Left ventricle myocardium superior (tissue), 1 donor: ENCODE data around the gene CASK. TPM values are rescaled to one million over a fixed set of nuclear protein-coding genes. Genes with fewer than 3 reads are reported as not detected.
A peak's percentile ranks its signal among the peaks of the same experiment; 100 is the strongest.
"Not testable (repeated sequence)": the region's sequence is repeated elsewhere in the genome, so short reads cannot be mapped to it uniquely, and the experiment has no call there.

Experiments used
- ATAC-seq: fragments of 200-7000 bp; cut with Tn5 transposase; one replicate; pipeline ENCODE4 v1.9.1; 2020; ENCODE audit warnings: mild to moderate bottlenecking, moderate library complexity
- DNase-seq: peaks from one replicate; pipeline ENCODE4 v3.0.0-alpha.2; 2020
- intact Hi-C: fragments of 100-400 bp; cut with micrococcal nuclease; formaldehyde crosslinking; loops from one replicate; pipeline ENCODE4 v1.11.0; 2022
- total RNA-seq: library from RNA; stranded (reverse); fragmentation: NEBNext Ultra II Directional; extraction: Animal tissue kit (Norgen Biotek cat#: 25700); gene quantifications from one replicate; pipeline ENCODE4 v1.2.1, GENCODE V29; 2021
- donor health status: DM: no; HTN: yes; CAD: no; lungs with severe emphysema.

CASK gene
- total RNA-seq, 1 donor from 2014 or later = 15.3 TPM

GRCh38 chrX:41761169-41761568 lies 162.2 kb downstream of the CASK start:
- intact Hi-C loops = no loop called here
- no peak for DNase-seq
- no peak for ATAC-seq

- DNase-seq (no peak), ATAC-seq (no peak)
- intact Hi-C loops = no loop called here
Observed at GRCh38 chrX:41759817-41760216, 163.5 kb downstream of the CASK start.

- intact Hi-C loops = no loop called here
- DNase-seq = no peak
Observed at GRCh38 chrX:41758401-41758800, 165.0 kb downstream of the CASK start.

GRCh38 chrX:41750716-41751115 lies 172.6 kb downstream of the CASK start:
- intact Hi-C loops = no loop called here
- DNase-seq (no peak), ATAC-seq (no peak)

More at GRCh38 chrX:41758401-41758800, 165.0 kb downstream of the CASK start:
- ATAC-seq = no peak

- DNase-seq (no peak), ATAC-seq (no peak)
- intact Hi-C loops = no loop called here
Observed at GRCh38 chrX:41739871-41740270, 183.5 kb downstream of the CASK start.

GRCh38 chrX:41737065-41737464 lies 186.3 kb downstream of the CASK start:
- intact Hi-C loops = no loop called here
- ATAC-seq = no peak

GRCh38 chrX:41734530-41734929 lies 188.8 kb downstream of the CASK start:
- no peak for DNase-seq
- peak; percentile 37 for ATAC-seq
- intact Hi-C loops = no loop called here

More at GRCh38 chrX:41737065-41737464, 186.3 kb downstream of the CASK start:
- DNase-seq = no peak

GRCh38 chrX:41733939-41734338 lies 189.4 kb downstream of the CASK start:
- ATAC-seq (peak; percentile 47), DNase-seq (no peak)
- intact Hi-C loops = no loop called here

- DNase-seq = no peak
- intact Hi-C loops = no loop called here
- ATAC-seq = no peak
Observed at GRCh38 chrX:41732260-41732659, 191.1 kb downstream of the CASK start.

GRCh38 chrX:41730081-41730480 lies 193.3 kb downstream of the CASK start:
- ATAC-seq = no peak
- intact Hi-C loops = no loop called here
- no peak for DNase-seq

- intact Hi-C loops = no loop called here
- ATAC-seq (no peak), DNase-seq (no peak)
Observed at GRCh38 chrX:41728125-41728524, 195.2 kb downstream of the CASK start.

GRCh38 chrX:41723826-41724225 lies 199.5 kb downstream of the CASK start, which contains the start of gene GPR82:
GPR82 (plus strand) TSS chrX:41724181; CDS start chrX:41727027, 2,846 bp downstream.
- intact Hi-C loops = no loop called here
- ATAC-seq (no peak), DNase-seq (no peak)

- ATAC-seq (no peak), DNase-seq (no peak)
- intact Hi-C loops = no loop called here
Observed at GRCh38 chrX:41722816-41723618, 200.3 kb downstream of the CASK start.

GRCh38 chrX:41722214-41722613 lies 201.1 kb downstream of the CASK start:
- DNase-seq = no peak
- intact Hi-C loops = no loop called here
- no peak for ATAC-seq

- ATAC-seq (no peak), DNase-seq (no peak)
- intact Hi-C loops = no loop called here
Observed at GRCh38 chrX:41721590-41721989, 201.8 kb downstream of the CASK start.

- intact Hi-C loops = no loop called here
- no peak for DNase-seq
- no peak for ATAC-seq
Observed at GRCh38 chrX:41720125-41720779, 203.1 kb downstream of the CASK start.

GRCh38 chrX:41719610-41720009 lies 203.7 kb downstream of the CASK start:
- DNase-seq, intact Hi-C loops, ATAC-seq: not testable (repeated sequence)

- no peak for DNase-seq
- intact Hi-C loops = no loop called here
- ATAC-seq = no peak
Observed at GRCh38 chrX:41718481-41719235, 204.7 kb downstream of the CASK start.

- intact Hi-C loops = no loop called here
- ATAC-seq (no peak), DNase-seq (no peak)
Observed at GRCh38 chrX:41716767-41717473, 206.4 kb downstream of the CASK start.
